Mucosa of stomach (tissue), 1 donor: Measurements from ENCODE around the gene RNASET2.
"Not testable (repeated sequence)": the region's sequence is repeated elsewhere in the genome, so short reads cannot be mapped to it uniquely, and the experiment has no call there.

Source experiments
- H3K27me3 ChIP-seq: one replicate; pipeline ENCODE4 v1.7.0; 2013; ENCODE audit warnings: mild to moderate bottlenecking, low read length; ENCODE audit not compliant: control insufficient read depth, insufficient read depth
- H3K36me3 ChIP-seq: one replicate; pipeline ENCODE4 v1.7.0; 2013; ENCODE audit warnings: low read length; ENCODE audit not compliant: control insufficient read depth, insufficient read depth
- H3K4me1 ChIP-seq: one replicate; pipeline ENCODE4 v1.7.0; 2013; ENCODE audit warnings: mild to moderate bottlenecking, low read length; ENCODE audit not compliant: control insufficient read depth, insufficient read depth
- H3K4me3 ChIP-seq: one replicate; pipeline ENCODE4 v1.7.0; 2013; ENCODE audit warnings: low read length
- H3K9ac ChIP-seq: one replicate; pipeline ENCODE4 v1.7.0; 2013; ENCODE audit warnings: mild to moderate bottlenecking, low read length, moderate library complexity
- H3K9me3 ChIP-seq: one replicate; pipeline ENCODE4 v1.7.0; 2013; ENCODE audit warnings: mild to moderate bottlenecking, low read length, moderate library complexity; ENCODE audit not compliant: control insufficient read depth
- donor health status: Pancreatic carcinoma.

The RNASET2 gene

DNA sequence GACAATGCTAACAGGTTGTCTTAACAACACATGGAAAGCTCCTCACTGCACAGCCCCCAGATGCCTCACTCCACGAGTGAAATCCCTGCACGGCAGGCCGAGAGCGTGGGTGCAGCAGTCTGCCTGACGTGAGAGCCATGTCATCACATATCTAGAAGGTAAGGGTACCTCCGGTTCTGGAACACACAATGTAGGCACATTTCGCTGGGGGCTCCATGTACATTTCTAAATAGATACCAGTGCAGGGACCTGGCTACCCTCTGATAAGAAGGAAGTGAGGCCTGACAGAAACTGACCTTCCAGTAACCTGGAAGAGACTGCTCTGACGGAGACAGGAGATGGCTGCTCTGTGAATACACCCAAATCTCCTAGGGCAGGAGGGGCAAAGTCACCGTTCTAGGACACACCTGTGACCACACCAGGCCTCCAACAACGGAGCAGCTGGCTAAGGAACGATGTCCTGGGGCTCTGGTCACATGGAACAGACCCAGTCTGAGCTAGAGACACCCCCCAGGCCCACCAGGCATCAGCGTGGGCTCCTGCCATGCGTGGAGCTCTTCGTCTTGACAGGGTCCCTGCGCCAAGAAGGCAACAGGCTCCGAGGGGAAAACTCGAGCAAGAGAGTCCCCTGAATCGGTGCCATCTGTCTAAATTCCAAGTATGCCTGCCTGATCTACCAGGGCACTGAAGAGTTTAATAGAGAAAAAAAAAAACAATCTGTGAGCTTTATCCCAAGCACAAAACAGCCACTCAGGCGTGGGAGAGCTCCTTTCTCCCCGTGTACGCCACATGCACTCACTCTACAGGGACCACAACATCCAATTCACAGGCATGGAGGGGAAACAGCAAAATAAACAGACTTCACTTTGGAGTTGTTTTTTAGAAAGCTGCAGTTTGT, 27.5 kb downstream of the RNASET2 start:
- Histone ChIP-seq H3K9ac (no peak overlapping the region), H3K4me3 (no peak overlapping the region), H3K27me3 (no peaks in the 10 kb centered on the region), H3K36me3 (peaks cover 6% of the 10 kb centered on the region), H3K4me1 (peaks cover 2% of the 10 kb centered on the region), H3K9me3 (no peaks in the 10 kb centered on the region)

DNA sequence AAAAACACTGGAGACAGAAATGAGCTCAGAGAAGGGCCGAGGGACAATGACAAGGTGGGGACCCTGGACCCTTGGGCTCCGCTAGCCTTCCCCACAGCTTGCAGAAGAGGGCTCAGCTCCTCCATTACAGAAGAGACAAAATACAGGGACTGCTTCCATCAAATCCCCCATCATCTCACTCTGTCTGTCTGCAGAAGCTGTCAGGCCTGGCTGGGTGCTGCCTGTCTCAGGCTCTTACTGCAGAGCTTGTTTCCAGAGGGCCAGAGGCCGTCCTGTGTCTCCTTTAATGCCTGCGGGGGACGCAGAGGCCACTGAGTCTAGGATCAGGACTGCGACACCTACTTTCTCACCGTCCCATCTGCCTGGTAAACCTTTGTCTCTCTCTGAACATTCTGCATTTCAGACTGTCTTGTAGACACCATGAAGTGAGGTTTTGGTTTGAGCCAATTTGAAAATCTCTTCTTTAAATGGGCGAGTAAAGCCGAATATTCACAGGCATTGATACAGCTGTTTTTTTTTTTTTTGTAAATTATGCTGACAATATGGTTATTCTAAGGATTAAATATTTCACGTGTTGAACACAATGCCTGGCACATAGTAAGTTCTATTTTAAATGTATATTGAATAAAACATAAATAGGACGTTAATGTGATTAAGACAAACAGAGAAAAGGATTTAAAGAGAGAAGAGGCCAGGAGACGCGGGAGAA, 28.3 kb downstream of the RNASET2 start:
- H3K27me3 ChIP-seq = no peaks in the 10 kb centered on the region
- H3K4me3 ChIP-seq = no peak overlapping the region
- peaks cover 6% of the 10 kb centered on the region for H3K36me3 ChIP-seq
- no peaks in the 10 kb centered on the region for H3K9me3 ChIP-seq
- no peaks in the 10 kb centered on the region for H3K4me1 ChIP-seq
- no peak overlapping the region for H3K9ac ChIP-seq

DNA sequence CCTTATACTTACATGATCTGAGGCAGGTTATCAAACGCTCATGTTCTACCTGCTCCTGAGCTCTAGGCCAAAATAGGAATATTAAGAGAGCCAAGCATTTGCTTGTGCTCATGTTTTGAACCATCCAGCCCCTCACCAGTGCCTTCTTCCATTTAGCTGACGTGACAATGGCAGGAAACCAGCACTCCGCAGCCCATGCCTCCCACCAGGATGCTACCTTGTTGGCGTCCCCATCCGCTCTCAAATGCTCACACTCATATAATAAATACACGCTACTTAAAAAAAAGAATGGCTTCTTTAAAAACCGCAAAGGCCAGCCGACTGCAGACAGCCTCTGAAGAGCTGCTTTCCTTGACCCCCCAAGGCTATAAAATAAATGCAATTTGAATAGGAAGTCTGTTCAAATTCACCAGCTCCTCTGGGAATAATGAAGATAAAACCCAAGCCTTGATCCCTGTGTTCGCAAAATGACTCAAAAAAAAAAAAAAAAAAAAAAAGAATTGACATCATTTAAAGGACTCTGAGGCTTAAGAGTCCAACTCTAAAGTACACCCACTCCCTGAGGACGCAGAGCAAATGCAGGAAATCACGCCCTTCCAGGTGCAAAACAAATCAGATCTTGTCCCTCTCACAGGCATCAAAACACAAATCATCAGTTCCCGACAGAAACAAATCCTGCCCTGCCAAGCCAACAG, 29.0 kb downstream of the RNASET2 start:
- H3K4me3 ChIP-seq = no peak overlapping the region
- H3K27me3 ChIP-seq = no peaks in the 10 kb centered on the region
- H3K9me3 ChIP-seq = no peaks in the 10 kb centered on the region
- H3K36me3 ChIP-seq = peaks cover 1% of the 10 kb centered on the region
- no peaks in the 10 kb centered on the region for H3K4me1 ChIP-seq
- no peak overlapping the region for H3K9ac ChIP-seq

DNA sequence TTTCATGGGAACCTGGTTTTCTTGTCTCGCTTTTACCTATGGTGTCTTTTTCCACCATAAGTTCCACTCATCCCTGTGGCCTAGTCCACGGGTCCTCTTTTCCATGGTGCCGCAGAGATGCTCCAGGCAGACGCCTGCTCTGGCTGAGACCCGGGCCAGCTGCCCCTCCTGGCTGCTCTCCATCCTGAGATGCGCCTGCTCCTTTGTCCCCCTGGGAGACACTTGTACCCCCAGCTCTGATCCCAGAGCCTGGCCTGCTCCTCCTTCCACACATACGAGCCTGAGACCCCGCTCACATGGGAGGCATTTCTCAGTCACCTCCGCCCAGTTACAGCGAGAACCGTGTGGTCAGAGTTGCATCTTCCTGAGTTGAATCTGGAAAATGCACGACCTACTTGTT, 29.6 kb downstream of the RNASET2 start:
- no peak overlapping the region for H3K9ac ChIP-seq

DNA sequence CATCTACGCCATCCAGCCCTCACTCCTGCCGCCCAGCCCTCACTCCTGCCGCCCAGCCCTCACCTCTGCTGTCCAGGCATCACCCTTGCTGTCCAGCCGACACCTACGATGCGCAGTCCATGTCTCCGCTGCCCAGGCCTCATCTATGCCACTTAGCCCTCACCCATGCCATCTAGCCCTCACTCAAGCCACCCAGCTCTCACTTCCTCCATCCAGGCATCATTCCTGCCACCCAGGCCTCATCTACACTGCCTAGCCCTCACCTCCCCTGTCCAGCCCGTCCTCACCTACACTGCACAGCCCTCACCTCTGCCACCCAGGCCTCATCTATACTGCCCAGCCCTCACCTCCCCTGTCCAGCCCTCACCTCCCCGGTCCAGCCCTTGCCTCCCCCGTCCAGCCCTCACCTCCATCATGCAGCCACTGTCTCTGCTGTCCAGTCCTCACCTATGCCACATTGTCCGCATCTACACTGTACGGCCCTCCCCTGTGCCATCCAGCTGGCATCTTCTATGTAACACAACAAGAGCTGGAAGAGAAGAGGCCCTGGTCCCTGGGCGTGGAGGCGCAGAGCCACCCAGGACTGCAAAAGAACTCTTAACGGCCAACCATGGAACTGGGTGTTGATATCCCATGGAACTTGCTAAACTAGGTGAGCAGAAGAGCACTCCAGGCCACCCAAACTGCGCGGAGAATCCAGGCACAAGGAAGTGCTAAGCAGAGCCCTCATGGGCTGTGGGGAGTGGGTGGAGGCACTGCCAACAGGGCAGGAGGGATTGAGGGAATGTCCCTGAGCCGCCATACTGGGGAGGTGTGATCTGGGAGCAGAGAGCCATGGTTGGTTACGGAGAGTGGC, 31.0 kb downstream of the RNASET2 start:
- Histone ChIP-seq H3K9ac (no peak overlapping the region), H3K4me3 (no peak overlapping the region), H3K36me3 (no peaks in the 10 kb centered on the region), H3K9me3 (no peaks in the 10 kb centered on the region), H3K27me3 (no peaks in the 10 kb centered on the region), H3K4me1 (no peaks in the 10 kb centered on the region)

More for the DNA sequence above, 29.6 kb downstream of the RNASET2 start:
- Histone ChIP-seq H3K9me3 (no peaks in the 10 kb centered on the region), H3K36me3 (no peaks in the 10 kb centered on the region), H3K27me3 (no peaks in the 10 kb centered on the region), H3K4me1 (no peaks in the 10 kb centered on the region), H3K4me3 (no peak overlapping the region)

DNA sequence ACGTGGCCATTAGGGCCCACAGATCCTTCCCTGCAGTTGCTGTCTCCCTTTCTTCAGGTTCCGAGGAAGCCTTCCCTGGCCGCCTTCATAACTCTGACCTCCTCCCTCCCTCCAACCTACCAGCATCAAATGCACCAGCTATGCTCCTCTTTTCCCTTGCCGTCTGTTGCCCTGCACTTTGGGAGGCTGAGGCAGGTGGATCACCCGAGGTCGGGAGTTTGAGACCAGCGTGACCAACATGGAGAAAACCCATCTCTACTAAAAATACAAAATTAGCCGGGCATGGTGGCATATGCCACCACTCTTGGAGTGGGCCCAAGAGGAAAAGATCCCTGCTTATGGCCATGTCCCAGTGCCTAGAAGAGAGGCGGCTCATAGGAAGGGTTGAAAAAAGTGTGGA, 31.8 kb downstream of the RNASET2 start:
- Histone ChIP-seq H3K9ac (no peak overlapping the region), H3K36me3 (no peaks in the 10 kb centered on the region), H3K27me3 (no peaks in the 10 kb centered on the region), H3K4me1 (no peaks in the 10 kb centered on the region), H3K9me3 (no peaks in the 10 kb centered on the region), H3K4me3 (no peak overlapping the region)

DNA sequence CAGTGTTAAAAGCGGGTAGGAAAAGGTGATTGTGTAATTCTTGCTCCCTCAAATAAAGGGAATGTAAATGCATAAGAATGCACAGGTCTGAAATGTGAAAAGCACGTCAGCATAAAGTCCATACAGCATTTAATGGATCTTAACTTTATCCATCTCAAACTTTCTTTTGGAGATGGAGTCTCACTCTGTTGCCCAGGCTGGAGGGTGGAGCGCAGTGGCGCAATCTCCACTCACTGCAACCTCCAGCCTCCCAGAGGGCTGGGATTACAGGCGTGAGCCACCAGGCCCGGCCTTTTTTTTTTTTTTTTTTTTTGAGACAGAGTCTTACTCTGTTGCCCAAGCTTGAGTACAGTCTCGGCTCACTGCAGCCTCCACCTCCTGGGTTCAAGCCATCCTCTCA, 33.4 kb downstream of the RNASET2 start:
- H3K4me3 ChIP-seq = no peak overlapping the region

DNA sequence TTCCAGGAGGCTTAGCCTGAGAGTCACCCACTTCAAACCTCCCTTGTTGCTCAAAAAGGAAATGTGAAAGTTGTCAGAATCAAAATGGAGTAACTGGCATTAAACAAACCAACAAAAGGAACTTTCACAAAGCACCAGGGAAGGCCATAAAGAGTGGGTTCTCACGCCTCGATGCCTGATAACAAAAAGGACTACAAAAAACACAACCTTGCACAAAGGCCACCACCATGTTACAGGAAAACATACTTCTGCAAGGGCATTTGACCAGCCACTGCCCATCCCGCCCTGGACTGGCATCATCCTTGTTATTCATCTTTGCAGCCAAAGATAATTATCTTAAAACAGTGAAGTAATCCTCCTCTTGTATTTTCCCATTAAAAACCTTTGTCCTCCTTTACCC, 34.8 kb downstream of the RNASET2 start:
- Histone ChIP-seq H3K27me3 (no peaks in the 10 kb centered on the region), H3K4me1 (no peaks in the 10 kb centered on the region), H3K36me3 (no peaks in the 10 kb centered on the region), H3K9me3 (no peaks in the 10 kb centered on the region), H3K9ac (no peak overlapping the region), H3K4me3 (no peak overlapping the region)

More for the DNA sequence above, 33.4 kb downstream of the RNASET2 start:
- no peaks in the 10 kb centered on the region for H3K27me3 ChIP-seq
- H3K36me3 ChIP-seq = no peaks in the 10 kb centered on the region
- H3K9ac ChIP-seq = no peak overlapping the region
- H3K4me1 ChIP-seq = no peaks in the 10 kb centered on the region
- H3K9me3 ChIP-seq = no peaks in the 10 kb centered on the region

DNA sequence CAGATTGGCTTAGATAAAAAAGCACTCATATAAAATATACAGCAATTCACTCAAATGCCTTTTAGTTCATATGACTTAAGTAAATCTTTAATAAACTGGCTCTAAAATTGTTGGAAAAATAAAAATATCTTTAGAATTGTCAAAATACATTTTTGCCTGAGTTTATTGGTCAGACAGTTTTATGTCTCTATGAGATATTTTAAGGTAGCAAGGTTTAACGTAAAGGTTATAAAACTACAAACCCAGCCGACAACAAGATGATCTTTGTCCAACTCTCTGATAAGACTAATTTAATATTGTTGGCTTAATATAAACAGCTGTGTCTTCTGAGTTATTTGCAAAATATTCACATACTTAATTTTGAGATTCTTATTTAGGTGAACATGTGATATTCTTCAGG, 39.5 kb downstream of the RNASET2 start:
- H3K36me3 ChIP-seq = no peaks in the 10 kb centered on the region
- H3K4me3 ChIP-seq = no peak overlapping the region
- no peak overlapping the region for H3K9ac ChIP-seq
- no peaks in the 10 kb centered on the region for H3K9me3 ChIP-seq
- H3K4me1 ChIP-seq = no peaks in the 10 kb centered on the region
- H3K27me3 ChIP-seq = no peaks in the 10 kb centered on the region

DNA sequence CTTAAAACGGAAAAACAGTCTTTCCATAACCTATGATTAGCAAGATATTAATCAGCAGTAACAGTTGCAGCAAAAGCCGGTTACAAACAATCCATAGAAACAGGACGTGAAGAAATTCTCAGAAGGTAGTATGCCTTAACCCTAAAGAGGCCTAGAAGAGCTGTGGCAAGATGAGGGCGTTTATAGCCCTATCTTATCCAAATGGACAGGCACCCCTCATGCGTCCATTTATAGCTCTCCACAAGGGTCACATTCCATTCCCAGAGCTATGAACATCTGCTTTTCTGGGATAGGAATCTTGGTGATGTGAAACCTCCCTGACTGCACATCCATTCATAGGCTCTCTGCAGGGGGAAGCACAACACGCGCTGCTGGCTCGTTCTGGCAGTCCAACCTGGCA, 40.9 kb downstream of the RNASET2 start:
- H3K9ac ChIP-seq, H3K9me3 ChIP-seq, H3K4me3 ChIP-seq, H3K36me3 ChIP-seq, H3K4me1 ChIP-seq, H3K27me3 ChIP-seq: not testable (repeated sequence)

DNA sequence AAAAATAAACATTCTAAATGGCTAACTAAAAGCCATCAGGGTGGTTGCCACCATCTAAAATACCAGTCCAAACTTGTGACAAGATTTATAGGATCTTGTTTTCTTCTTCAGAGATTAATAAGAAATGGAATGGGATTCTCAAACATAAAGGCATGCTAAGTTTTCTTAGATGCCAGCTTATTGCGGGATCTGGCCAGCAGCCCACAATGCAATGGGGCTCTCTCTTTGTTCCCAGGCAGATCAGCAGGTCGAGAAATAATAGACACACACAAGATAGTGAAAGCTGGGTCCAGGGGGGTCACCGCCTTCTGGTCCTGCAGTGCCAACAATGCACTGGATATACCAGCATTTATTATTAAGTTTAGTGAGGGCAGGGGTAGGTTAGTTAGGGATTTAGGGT, 41.4 kb downstream of the RNASET2 start:
- H3K9me3 ChIP-seq, H3K4me1 ChIP-seq, H3K4me3 ChIP-seq, H3K9ac ChIP-seq, H3K27me3 ChIP-seq, H3K36me3 ChIP-seq: not testable (repeated sequence)
